HPDE6-E6E7 (cell line): ENCODE results near the gene ENTPD1.
"Not testable (repeated sequence)": the region's sequence is repeated elsewhere in the genome, so short reads cannot be mapped to it uniquely, and the experiment has no call there.

ENCODE experiments used
- DNase-seq: peaks from one replicate; pipeline ENCODE4 v3.0.0; 2011; ENCODE audit warnings: missing footprints; ENCODE audit errors: extremely low spot score

The ENTPD1 gene, protein sequence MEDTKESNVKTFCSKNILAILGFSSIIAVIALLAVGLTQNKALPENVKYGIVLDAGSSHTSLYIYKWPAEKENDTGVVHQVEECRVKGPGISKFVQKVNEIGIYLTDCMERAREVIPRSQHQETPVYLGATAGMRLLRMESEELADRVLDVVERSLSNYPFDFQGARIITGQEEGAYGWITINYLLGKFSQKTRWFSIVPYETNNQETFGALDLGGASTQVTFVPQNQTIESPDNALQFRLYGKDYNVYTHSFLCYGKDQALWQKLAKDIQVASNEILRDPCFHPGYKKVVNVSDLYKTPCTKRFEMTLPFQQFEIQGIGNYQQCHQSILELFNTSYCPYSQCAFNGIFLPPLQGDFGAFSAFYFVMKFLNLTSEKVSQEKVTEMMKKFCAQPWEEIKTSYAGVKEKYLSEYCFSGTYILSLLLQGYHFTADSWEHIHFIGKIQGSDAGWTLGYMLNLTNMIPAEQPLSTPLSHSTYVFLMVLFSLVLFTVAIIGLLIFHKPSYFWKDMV

DNA sequence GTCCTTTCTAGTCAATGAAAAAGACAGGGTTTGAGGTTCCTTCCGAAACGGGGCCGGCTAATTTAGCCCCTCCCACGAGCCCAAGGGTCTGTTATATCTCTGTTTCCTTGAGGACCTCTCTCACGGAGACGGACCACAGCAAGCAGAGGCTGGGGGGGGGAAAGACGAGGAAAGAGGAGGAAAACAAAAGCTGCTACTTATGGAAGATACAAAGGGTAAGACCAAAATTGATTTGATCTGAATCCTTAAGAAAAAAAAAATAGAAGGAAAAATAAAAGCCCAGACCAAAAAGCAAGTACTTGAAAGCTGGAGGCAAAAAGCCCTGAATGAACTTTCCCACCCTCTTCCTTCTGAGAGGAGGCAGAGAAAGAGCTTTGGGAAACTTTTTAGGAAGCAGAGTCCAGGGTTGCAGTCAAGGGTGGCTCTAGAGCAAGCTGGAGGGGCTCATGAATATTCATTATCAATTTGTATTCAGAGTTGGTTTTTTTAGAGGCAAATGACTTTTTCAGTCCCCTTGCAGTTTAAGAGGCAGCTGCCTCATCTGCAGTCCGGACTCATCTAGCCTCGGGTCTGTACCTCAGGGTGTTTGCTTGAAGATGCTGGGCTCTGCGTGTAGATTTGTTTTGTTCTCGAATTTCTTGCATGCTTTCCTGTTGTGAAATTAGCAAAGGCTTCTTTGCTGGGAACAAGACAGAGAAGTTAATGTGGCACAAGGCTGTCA lies at the start of gene ENTPD1:
ENTPD1 (plus strand) TSS at position 123 of the 721 bp plus-strand sequence; CDS start at position 200, 77 bp downstream.
- DNase-seq, result no peak

DNA sequence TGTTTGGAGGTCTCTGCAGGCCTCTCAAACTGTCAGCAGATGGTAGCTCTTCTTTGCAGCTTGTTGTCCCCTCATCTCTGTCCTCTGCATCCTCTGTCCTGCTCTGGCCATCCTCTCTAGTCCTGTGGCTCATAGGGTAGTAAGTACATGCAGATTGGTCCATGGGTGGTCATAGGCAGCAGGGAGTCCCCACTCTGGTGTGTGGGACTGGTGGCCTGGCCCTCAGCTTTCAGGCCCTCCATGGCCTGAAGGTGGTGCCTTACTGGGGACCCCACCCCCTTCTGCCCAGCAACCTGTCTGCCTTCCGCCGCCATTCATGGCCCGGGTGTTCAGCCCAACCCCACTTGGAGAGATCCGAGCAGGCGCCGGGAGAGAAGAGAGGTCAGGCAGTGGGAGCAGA lies 49.4 kb upstream of the ENTPD1 start:
- DNase-seq, result no peak

DNA sequence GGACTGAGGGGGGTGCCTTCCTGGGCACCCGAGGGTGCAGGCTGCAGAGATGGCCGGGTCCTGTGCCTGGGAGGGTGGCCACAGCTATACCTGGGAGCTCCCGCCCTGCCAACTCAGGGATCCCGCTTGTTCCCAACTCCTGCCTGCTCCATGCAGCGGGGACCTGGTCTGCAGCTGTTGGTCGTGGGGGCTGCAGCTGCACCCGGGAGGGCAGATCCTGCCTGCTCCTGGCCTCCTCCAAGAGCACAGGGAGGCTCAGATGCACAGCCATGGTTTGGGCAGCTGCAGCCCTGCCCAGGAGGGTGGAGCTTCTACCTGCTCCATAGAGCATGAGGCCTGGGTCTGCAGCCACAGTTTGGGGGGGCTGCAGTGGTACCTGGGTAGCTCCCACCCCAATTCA lies 49.0 kb upstream of the ENTPD1 start:
- no peak for DNase-seq

DNA sequence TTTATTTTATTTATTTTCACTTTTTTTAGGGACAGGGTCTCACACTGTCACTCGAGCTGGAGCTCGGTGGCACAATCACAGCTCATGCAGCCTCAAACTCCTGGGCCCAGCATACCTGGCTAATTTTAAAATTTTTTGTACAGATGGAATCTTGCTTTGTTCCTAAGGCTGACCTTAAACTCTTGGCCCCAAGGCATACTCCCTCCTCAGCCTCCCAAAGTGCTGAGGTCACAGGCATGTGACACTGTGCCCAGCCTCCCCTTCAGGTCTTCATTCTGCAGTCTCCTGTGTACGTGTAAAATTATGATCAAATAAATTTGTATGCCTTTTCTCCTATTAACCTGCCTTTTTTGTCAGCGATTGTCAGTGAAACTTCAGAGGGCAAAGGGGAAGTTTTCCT lies 44.5 kb upstream of the ENTPD1 start:
- DNase-seq, result no peak

DNA sequence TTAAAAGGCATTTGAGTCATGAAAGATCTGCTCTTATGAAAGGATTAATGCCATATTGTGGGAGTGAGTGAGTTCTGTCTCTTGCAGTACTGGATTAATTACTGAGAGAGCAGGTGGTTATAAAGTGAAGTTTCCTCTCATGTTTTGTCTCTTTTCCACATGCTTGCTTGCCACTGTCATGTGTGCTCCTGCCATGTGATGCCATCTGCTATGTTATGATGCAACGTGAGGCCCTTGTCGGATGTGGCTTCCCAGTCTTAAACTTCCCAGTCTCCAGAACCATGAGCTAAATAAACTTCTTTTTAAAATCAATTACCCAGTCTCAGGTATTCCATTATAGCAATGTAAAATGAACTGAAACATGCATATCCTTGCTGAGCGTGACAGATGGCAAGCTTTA lies 39.5 kb upstream of the ENTPD1 start:
- no peak for DNase-seq

DNA sequence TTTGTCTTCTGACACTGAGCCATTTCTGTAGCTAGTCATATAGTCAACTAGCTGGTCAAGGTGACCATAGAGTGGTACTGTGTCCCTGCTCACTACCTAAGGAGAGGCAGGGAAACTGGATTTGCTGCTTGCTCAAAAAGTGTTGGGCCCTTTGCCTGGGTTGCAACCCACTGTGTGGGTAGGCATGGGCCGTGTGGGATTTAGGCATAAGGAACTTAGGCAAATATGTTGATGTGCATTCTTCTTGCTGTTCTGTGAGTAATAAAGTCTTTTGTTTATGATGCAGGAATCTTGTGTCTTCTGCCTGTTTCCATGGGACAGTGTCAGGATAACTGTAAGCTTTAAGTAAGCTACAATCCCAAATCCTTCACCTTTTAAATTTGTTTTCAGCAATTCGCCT lies 39.1 kb upstream of the ENTPD1 start:
- no peak for DNase-seq

DNA sequence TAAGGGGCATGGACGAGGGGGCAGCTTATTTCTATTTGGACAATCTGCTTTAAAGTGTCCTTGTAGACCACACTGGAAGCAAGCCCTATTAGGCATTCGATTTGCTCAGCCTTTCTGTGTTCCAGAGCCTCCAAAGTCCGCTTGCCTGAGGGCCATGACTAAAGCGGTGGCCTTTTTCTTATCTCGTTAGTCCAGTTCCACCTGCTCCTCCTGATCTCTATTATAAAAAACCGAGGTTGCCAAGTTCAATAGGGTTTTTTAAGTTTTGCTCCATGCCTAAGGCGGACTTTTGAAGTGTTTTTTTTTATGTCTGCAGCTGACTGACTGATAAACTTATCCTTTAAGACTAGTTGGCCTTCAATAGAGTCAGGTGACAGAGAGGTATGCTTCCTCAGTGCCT lies 35.2 kb upstream of the ENTPD1 start:
- not testable (repeated sequence) for DNase-seq

DNA sequence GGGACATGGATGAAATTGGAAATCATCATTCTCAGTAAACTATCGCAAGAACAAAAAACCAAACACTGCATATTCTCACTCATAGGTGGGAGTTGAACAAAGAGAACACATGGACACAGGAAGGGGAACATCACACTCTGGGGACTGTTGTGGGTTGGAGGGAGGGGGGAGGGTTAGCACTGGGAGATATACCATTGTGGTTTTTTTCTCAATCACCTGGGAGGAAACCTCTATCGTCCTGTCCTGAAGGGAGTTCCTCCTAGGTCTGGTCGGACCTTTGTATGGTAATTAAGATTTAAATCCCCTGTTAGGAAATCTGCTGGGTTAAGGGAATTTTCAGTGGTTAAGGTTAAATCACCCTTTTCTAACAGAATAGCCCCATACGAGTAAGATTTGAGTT lies 33.5 kb upstream of the ENTPD1 start:
- not testable (repeated sequence) for DNase-seq

DNA sequence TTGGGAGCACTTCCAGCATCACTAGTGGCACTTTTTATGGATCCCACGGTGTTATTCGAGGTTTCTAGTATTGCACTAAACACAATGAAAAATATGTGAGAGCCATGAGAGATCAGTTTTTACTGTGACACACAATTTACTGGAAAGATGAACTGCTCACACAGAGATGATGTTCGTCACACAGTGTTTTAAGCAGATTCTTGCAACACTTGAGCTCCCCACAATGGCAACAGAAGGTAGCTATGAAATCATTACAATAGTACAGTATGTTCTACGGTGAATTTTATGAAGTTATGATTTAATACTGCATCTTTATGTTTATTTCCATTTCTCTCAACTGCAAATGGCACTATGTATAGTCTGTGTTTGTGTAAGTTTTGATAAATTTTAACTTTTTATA lies 27.4 kb upstream of the ENTPD1 start:
- no peak for DNase-seq

DNA sequence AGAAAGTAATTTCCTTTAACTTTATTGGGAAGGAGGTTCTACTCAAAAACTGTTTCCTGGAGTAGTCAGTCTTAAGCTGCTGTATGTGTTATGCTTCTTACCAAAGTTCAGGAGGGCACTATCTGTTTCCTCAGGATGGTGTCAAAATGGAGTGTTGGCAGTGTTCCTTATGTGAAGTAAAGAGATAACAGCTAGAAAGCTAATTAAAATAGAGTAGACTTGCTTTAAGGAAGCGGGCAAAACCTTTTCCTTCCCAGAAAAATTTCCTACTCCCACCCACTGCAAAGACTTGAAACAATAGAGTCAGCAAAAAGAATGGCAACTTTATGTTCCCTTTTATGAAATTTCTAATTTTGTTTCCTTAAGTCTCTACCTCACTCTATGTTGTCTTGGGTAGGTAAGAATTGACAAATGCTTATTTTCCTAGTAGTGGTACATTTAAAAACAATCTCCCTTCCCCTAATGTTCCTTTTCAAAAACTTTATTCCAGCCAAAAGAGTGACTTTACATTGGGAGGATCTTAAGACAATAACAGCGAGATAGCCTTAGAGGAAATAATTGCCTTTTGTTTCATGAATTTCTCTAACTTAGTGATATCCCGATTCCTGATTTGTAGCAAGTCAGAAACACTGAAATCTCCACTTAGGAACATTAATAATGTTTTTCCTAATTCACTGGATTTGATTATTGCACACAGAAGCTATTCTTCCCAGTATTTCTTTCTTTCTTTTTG lies 26.5 kb upstream of the ENTPD1 start:
- DNase-seq, result no peak

DNA sequence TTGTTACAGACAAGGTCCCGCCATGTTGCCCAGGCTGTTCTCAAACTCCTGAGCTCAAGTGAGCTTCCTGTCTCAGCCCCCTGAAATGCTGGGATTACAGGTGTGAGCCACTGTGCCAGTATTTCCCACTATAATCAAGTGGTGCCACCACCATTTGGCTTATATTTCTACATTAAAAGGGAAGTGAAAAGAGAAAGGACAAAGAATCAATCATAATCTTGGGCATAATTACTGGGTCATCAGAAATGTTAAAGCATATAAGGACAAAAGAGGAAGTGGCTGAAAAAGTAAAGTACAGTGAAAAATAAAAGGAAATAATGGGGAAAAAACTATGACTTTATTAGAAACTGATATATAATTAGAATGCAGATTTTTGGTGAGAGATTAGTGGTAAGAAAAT lies 25.7 kb upstream of the ENTPD1 start:
- DNase-seq, result no peak

DNA sequence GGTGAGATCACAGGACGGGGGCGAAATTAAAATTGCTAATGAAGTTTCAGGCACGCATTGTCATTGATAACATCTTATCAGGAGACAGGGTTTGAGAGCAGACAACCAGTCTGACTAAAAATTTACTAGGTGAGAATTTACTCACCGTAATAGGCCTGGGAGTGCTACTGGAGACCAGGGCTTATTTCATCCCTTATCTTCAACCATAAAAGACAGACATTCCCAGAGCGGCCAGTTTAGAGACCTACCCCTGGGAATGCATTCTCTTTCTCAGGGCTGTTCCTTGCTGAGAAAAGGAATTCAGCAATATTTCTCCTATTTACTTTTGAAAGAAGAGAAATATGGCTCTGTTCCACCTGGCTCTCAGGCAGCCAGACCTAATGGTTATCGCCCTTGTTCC lies 23.1 kb upstream of the ENTPD1 start:
- DNase-seq, result not testable (repeated sequence)

DNA sequence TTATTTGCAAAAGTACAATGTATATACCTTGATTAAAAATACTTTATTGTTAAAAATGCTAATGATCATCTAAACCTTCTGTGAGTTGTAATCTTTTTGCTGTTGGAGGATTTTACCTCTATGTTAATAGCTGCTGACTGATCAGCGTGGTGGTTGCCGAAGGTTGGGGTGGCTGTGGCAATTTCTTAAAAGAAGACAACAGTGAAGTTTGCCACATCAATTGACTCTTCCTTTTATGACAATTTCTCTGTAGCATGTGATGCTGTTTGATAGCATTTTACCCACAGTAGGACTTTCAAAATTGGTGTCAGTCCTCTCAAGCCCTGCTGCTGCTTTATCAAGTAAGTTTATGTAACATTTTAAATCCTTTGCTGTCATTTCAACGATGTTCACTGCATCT lies 16.9 kb upstream of the ENTPD1 start:
- no peak for DNase-seq

DNA sequence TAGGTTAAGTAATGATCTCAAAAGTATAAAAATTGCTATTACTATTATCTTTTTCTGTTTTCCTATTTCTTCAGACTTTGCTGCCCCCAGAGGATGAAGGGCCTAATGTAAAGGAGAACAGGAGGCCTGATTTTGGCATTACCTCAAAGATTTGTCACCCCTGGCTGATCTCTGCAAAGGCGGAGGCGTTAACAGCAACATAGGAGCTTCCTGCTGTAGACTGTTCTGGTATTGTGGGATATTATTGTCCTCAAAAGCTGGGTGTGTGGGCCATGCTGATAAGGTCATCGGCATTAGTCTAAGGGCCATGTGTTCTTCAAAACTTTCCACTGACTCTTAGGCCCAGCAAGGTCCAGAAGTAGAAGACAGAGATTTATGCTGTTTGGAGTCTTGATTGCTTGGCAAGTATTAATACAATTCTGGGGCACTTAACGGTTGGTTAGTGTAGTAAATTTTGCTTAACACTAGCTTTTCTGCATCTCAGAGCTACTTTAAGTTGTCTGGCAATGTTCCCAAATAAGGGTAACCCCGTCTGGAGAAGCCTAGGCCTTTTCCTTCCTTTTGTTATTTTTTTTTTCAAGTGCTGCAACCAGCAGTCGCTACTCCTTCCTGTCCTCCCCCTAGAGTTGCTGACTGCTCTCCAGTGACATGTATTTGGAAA lies 14.0 kb upstream of the ENTPD1 start:
- no peak for DNase-seq

DNA sequence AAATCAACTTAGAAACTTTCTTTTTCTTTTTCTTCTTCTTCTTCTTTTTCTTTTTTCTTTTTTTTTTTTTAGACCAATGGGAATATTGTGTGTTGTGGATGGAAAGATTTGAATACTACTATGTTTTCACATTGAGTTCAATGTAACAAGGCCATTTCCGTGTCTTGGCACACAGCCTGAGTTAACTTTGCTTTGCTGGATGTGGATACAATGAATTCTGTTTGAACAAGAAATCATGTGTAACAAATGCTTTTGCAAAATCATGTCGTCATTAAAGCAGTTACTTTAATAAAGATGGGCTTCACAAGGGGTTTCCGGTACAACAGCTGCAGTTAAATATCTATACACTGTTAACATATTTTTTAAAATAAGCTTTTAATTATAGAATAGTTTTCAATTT lies 13.5 kb upstream of the ENTPD1 start:
- DNase-seq, result no peak

DNA sequence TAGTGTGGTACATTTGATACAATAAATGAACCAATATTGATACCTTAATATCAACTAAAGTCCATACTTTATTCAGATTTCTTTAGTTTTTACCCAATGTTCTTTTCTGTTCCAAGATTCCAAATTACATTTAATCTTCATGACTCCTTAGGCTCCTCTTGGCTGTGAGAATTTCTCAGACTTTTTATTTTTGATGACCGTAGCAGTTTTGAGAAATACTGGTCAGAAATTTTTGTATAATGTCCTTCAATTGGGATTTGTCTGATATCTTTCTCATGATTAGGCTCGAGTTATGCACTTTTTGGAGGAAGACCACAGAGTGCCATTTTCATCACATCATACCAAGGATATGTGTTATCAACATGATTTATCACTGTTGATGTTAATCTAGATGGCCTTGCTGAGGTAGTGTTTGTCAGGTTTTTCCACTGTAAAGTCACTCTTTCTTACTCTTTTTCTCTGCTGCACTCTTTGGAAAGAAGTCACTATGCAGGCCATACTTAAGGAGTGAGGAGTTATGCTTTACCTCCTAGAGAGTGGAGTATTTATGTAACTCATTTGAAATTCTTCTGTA lies 12.9 kb upstream of the ENTPD1 start:
- DNase-seq, result no peak

DNA sequence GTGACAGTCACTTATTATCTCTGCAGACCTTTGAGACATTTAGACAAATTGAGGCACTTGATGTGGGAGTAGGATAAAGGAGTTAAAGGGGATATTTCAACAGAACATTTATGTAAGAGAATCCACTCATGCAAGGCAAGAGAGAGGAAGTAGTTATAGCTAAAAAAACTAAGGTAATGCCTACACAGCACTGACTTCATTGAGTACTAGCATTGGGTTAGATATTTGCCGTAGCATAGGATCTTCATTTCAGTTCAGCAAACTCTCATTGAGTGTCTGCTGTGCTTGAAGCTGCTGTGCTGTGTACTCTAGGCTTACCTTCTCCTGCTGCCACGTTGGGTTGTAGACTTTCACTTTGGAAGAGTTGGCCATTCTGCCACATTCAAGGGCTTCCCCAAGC lies 10.5 kb upstream of the ENTPD1 start:
- no peak for DNase-seq

DNA sequence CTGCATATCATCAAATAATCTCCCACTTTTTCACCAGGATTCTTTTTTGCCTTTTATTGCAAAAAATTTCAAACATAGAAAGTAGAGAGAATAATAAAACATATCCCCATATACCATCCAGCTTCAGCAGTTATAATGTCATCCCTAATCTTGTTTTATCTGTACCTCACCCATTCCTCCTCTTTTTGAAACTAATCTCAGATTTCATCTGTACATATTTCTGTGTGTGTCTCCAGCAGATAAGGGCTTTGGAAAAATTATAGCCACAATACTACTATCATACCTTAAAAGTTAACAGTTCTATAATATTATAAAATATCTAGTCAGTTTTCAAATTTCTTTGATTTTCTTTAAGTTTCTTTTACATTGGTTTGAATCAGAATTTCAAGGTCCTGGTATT lies 7.6 kb upstream of the ENTPD1 start:
- DNase-seq, result no peak

DNA sequence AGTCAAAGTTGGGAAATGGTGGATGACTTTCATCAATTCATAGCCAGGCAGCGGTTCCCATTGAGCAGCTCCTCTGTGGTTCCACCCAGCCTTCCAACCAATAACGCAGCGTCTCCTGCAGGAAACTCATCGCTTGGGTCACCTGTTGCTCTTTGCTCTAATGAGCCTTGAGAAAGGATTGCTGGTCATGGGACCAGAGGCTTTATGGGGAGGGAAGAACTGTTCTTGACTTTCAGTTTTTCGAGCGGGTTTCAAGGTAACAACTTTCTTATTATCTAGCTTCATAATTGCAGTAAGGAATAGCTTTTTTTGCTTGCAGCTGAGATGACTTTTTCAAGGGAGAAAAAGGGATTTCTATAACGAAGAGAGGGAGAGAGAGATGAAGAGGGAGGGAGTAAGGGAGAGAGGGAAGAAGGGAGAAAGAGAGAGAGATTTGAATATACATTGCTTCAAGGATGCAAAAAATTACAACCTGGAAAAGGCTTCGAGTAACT lies 405 bp upstream of the ENTPD1 start:
- no peak for DNase-seq

DNA sequence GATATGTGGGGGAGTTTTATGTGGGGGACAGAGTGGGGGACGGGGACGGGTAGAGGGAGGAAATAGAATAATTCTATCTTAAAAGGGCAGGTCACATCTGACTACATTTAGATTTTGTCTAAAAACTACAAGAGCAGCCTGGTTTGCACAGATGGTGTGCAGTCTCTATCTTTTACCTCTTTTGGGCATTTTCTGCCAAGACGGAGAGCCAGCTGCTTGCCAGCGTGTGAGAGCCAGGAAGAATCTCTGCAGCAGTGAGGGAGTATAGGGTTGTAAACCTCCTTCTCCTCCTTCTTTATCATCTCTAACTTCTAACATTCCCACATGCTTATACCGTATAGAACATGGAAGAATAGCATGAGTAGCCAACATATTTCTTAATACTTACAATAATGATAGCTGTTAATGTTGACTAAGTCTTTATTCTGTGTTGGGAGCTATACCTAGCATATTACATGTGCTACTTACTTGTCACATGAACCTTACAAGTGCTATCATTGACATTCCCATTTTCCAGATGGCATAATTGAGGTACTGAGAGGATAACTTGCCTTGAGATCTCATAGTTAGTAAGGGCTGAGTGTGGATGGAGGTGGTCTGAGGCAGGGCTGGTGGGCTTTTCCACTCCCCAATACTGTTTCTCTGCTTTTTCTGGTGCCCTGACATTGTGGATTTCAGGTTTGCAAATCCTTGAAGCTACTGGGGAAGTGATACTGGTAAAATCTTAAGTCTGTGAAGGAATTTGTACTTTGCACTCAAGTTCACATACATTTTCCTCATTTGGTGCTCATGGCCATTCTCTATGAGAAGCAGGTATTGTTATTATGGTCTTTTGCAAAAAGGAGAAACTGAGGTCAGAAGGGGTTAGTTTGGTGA lies 1.1 kb downstream of the ENTPD1 start:
- no peak for DNase-seq
